Effector CD8-positive, alpha-beta T cell (primary cell): Measurements from ENCODE around the gene CDK14.

Experiments
- DNase-seq: peaks from one replicate; lab custom pipeline; 2025; lab: John Stamatoyannopoulos, UW

CDK14 gene

GRCh38 chr7:90951986-90952954 is 356.1 kb downstream of the CDK14 start:
- no peak for DNase-seq

GRCh38 chr7:90955641-90956207 is 359.6 kb downstream of the CDK14 start:
- DNase-seq, result no peak

- DNase-seq, result no peak
Observed at GRCh38 chr7:90957883-90958282, 361.8 kb downstream of the CDK14 start.

GRCh38 chr7:90958647-90959046 is 362.5 kb downstream of the CDK14 start:
- DNase-seq, result no peak

GRCh38 chr7:90961037-90961725 is 365.1 kb downstream of the CDK14 start:
- DNase-seq, result no peak

- DNase-seq, result no peak
Observed at GRCh38 chr7:90965211-90965610, 369.1 kb downstream of the CDK14 start.

- no peak for DNase-seq
Observed at GRCh38 chr7:90966346-90966745, 370.2 kb downstream of the CDK14 start.

GRCh38 chr7:90968871-90969270 is 372.8 kb downstream of the CDK14 start:
- DNase-seq, result no peak

- no peak for DNase-seq
Observed at GRCh38 chr7:90972906-90973550, 376.9 kb downstream of the CDK14 start.

- DNase-seq, result no peak
Observed at GRCh38 chr7:90977056-90977455, 380.9 kb downstream of the CDK14 start.

- DNase-seq, result no peak
Observed at GRCh38 chr7:90980545-90980944, 384.4 kb downstream of the CDK14 start.

GRCh38 chr7:90982228-90982627 is 386.1 kb downstream of the CDK14 start:
- no peak for DNase-seq

- DNase-seq, result no peak
Observed at GRCh38 chr7:90984692-90985091, 388.6 kb downstream of the CDK14 start.

- no peak for DNase-seq
Observed at GRCh38 chr7:90988516-90988915, 392.4 kb downstream of the CDK14 start.

- DNase-seq, result no peak
Observed at GRCh38 chr7:90988996-90989765, 393.1 kb downstream of the CDK14 start.

- no peak for DNase-seq
Observed at GRCh38 chr7:90994121-90994520, 398.0 kb downstream of the CDK14 start.

- no peak for DNase-seq
Observed at GRCh38 chr7:90994601-90995000, 398.5 kb downstream of the CDK14 start.

- DNase-seq, result no peak
Observed at GRCh38 chr7:90995996-90996395, 399.9 kb downstream of the CDK14 start.

- no peak for DNase-seq
Observed at GRCh38 chr7:90999989-91000979, 404.2 kb downstream of the CDK14 start.

GRCh38 chr7:91005024-91005423 is 408.9 kb downstream of the CDK14 start:
- no peak for DNase-seq
